Activated naive CD4-positive, alpha-beta T cell treated with anti-CD3 and anti-CD28 coated beads, Interleukin-2, amount 50 U/mL, for 16 hours (primary cell): ENCODE data around the gene ADAT3.
A peak's percentile ranks its signal among the peaks of the same experiment; 100 is the strongest.

Experiments
- DNase-seq: peaks from one replicate; pipeline ENCODE4 v3.0.0-alpha.2; 2020

ADAT3 gene

DNA sequence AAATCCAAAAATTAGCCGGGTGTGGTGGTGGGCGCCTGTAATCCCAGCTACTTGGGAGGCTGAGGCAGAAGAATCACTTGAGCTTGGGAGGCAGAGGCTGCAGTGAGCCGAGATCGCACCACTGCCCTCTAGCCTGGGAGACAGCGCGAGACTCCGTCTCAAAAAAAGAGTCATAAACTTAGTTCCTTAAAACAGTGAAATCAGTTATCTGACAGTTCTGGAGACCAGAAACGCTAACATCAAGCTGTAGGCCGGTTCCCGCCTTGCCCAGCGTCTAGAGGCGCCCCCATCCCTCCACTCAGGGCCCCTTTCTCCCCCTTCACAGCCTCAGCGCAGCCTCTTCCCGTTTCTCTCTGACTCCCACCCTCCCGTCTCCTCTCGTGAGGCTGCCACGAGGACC lies 11.9 kb downstream of the ADAT3 start:
- DNase-seq = no peak

DNA sequence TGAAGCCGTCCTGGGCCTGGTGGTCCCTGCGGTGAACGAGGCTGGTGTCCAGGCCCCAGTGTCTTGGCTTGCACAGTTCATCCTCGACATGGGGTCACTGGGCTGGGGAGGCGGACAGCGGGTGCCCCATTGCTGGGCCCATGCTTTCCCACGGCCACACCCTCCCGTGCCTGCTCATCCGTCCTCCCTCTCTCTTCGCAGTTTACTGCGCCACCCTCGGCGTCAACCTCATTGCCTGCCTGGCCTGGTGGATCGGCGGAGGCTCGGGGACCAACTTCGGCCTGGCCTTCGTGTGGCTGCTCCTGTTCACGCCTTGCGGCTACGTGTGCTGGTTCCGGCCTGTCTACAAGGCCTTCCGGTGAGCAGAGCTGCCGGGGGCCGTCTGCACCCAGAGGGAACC lies 12.7 kb downstream of the ADAT3 start:
- no peak for DNase-seq

DNA sequence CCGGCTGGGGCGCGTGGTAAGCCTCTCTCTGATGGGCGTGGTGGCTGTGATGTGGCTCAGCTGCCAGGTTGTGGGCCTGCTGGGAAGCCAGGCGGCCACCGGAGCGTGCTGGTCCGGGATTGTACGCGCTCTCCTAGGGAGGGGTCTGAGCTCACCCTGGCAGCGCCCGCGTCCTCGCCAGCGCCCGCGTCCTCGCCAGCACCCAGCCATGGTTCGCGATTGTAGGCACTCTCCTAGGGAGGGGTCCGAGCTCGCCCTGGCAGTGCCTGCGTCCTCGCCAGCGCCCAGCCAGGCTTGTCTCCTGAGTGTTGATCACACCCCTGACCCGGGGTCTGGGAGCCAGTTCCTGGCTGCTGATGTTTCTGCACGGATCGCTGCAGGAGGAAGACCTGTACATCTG lies 13.8 kb downstream of the ADAT3 start:
- DNase-seq = no peak

DNA sequence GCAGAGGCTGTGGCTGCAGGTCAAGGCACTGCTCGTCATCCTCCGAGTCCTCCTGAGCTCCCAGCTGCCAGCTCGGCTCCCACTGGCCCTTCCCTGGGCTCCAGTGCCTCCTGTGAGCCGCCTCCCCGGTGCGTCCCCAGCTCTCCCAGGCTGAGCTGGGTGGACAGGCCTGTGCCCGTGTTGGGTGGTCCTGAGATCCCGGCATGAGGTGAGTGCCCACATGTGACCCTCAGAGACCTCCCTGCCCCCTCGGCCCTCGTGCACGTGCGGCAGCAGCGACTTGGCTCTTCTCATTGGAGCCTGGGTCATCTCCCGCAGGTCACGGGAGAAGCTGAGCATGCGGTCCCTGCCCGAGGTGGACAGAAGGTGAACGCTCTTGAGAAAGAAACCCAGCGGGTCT lies 15.4 kb downstream of the ADAT3 start:
- no peak for DNase-seq

DNA sequence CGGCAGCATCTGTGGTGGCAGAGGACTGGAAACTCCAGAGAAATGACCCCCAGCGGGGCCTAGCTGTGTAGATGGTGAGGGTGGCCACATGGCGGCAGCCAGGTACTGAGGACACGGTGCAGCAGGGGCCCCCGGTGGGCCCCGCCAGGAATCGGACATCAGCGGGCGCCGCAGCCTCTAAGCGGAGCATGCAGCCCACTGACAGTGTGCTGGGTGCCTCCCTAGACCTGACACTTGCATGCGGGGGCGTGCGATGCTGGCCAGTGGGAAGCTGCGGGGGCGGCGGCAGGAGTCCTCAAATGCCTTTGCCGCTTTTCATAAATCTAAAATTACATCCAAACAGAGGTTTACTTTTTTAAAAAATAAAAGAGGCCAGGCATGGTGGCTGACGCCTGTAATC lies 16.1 kb downstream of the ADAT3 start:
- DNase-seq = no peak

DNA sequence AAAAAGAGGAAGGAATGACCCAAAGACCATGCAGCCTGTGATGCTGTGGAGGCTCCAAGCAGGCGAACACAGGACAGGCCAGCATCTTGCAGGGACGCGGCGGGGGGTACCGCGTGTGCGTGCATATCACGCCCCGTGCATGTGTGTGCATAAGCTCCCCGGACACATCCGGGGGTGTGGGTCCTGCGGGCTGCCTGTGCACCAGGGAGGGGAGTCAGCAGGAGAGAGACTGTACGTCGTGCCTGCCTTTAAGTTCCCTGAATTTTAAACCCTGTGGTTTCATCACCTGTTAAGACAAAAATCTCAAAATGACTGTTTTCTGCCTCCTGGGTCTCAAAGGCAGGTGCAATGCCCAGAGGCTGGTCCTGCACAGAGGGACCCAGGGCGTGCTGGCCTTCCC lies 16.6 kb downstream of the ADAT3 start:
- no peak for DNase-seq

DNA sequence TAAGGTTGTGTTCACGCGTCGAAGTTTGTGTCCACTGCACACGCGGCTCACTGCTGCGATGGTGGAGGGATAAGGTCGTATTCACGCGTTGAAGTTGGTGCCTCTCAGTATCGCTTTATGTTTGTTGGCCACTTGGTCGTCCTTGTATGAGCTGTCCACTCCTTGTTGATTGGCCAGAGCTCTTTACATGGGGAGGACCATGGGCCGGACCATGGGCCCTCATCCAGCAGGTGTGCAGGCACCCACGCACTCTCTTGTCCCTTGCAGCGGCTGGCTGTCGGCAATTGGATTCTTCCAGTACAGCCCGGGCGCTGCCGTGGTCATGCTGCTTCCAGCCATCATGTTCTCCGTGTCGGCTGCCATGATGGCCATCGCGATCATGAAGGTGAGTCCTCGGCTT lies 17.6 kb downstream of the ADAT3 start:
- no peak for DNase-seq

DNA sequence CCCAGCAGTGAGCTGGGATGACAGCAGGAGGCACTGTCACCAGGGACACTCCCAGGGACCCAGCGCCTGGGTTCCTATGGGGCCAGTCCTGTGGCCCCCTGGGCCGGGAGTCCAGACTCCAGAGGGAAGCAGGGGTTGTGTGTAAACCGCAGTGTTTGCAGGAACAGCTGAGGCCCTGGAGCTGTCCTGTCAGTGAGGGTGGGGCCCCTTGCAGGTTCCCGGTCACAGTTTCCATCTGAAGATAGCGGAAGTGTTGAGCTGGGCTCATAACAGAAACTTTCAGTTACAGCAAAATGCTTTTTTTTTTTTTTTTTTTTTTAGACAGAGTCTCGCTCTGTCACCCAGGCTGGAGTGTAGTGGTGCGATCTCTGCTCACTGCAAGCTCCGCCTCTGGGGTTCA lies 18.1 kb downstream of the ADAT3 start:
- peak; percentile 28 for DNase-seq

DNA sequence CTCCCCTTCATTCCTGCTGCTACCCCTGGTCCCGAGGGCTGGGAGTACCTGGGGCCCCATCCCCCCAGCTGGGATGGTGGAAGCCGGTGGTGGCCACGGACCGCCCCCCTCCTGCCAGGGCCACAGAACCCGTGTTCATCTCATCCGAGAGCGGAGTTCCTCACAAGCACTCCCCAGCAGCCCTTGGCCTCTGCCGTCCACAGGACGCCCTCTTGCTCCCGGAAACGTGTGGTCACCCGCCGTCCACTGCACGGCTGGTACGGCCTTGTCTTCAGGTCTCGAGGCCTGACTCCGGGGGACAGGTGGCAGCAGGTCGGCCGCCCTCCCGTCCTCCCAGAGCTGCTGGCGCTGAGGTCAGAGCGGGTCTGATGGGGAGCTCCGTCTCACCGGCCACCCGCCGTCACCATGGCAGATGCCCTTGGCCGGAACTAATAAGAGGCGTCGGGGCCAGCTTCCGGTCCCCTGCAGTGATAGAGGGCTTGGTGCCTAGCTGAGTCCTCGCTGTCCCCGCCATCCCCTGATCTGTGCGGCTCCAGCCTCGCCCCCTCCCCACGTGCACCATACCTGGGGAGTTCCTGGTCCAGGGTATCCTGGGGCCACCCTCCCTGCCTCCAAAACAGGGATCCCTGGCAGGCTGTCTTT lies 19.2 kb downstream of the ADAT3 start:
- no peak for DNase-seq

DNA sequence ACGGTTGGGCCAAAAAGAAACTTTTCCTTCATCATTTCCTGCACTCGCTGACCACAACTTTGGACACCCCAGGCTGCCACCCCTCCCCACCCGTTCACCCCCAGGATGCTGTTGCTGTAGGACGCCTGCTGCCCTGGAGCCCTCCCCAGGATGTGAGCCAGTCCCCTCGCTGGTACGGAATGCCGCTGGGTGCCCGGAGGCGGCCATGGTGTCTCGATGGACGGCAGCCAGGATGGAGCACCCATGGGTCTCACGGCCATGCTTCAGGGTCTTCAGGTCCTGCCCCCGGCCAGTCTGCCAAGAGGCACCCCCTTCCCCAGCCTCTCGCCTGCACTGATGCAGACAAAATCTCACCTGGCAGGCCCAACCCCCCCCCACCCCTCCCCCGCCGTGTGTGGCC lies 20.3 kb downstream of the ADAT3 start:
- no peak for DNase-seq

DNA sequence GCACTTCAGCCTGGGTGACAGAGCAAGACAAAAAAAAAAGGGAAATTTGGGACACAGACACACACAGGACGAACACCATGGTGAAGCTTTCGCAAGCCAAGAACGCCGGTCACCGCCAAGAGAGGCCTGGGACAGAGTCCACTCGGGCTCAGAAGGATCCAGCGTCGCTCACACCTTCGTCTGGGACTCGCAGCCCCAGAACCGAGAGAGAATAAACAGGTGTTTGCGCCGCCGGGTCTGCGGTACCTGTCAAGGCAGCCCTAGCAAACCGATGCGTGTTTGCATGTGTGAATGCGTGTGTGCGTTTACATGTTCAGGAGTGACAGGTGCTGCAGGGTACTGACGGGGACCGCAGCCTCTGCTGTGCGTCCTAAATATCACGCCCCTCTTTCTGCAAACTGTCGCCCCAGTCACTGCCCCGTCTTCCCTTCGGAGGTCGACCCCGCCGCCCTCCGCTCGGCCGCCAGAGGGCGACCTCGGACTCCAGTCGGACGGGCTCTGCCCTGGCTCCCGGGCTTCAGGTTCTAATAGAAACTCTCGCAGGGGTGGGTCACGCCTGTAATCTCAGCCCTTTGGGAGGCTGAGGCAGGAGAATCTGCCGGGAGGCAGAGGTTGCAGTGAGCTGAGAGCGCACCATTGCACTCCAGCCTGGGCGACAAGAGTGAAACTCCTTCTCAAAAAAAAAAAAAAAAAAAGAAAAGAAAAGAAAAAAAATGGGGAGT lies 24.0 kb downstream of the ADAT3 start:
- DNase-seq = peak; percentile 82

DNA sequence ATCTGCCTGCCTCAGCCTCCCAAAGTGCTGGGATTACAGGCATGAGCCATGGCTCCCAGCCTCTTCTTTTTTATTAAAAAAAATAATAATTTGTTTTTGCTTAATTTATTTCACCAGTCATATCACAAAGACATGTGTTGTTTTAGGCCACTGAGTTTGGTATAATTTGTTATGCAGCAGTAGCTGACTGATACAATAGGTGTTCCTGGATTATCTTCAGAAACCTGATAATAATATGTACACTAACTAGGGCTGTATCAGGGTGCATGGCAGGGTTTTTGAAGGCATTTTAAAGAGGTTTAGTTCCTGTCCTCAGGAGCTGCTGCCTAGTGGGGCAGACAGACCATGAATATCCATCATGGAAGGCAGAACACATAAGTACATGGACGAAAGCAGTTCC lies 26.2 kb downstream of the ADAT3 start:
- no peak for DNase-seq

DNA sequence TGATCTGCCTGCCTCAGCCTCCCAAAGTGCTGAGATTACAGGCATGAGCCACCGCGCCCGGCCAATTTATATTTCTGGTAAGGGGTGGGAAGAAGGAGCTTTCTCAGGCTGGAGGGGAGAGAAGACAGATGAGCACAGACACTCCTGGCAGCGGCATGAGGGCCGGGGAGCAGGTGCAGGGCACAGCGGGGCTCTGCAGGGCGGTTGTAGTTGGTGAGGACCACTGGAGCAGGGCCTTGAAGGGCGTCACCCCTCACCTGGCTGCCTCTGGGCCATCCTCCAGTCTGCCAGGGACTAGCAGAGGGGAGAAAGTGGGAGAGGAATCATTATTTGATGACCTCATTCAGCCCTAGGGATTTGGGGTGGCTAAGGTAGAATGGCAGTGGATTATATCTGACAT lies 27.2 kb downstream of the ADAT3 start:
- no peak for DNase-seq

DNA sequence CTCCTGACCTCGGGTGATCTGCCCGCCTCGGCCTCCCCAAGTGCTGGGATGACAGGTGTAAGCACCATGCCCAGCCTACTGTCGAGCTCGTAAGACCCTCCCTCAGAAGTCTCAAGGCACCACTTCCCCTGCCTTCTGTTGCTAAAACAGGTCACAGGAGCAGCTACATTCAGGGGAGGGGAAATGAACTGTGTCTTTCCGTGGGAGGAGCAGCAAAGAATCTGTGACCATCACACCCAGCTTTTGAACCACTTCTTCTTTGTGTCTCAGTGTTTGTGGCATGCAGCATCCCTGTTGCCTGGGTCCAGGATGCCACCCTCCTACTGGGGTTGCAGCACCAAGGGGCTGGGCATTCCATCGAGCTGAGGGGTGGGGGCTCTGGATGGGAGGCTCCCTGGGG lies 28.0 kb downstream of the ADAT3 start:
- no peak for DNase-seq

DNA sequence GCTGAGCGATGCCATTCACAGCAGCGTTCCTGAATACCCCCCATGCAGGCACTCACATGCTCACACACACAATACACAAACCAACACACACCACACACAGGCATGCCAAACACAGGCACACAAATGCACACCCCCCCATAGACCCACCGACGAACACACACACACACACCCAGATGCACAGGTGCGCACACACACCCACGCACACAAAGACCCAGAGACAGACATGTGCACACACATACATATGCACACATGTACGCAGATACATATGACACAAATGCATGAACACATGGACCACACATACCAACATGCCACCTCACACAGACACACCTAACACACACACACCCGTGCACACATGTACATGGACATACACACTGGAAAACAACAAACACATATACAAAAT lies 28.7 kb downstream of the ADAT3 start:
- DNase-seq = no peak

DNA sequence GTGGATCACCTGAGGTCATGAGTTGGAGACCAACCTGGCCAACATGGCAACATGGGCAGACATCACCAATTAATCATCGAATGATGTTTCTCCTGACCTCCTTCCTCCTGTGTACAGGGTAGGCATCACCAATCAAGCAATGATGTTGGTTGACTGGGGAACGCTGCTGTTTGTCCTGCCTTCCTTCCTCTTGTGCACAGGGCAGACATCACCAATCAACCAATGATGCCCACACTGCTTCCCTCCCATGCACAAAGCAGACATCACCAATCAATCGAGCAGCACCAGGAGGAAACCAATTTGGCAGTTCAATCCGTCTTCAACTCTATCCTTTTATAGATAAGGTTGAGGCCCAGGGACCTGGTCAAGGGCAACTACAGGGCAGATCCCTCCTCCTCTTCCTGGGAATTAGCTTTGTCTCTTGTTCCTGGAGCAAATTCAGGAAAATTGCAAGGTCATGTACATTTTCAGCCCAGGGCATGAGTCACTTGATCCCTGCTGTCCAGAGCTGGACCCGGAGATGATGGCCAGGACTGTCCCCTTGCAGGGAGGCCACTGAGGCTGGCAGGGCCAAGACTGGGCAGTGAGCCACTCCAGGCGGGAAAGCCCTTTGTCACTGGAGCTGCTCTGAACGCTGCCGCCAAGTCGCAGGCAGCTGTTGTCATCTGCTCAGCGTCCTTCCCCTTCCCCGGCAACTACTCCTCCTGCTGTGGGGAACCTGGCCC lies 30.4 kb downstream of the ADAT3 start:
- DNase-seq = no peak

DNA sequence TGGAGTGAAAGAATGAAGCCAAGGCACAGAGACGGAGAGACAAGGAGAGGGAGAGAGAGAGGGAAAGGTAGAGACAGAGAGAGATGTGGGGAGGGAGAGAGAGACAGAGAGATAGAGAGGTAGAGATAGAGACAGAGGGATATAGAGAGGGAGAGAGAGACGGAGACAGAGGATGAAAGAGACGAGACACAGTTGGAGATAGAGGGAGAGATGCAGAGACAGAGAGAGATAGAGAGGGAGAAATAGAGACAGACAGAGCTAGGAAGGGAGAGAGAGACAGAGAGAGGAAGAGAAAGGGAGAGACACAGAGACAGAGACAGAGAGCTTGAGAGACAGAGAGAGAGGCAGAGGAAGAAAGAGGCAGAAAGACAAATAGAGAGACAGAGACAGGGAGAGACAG lies 31.2 kb downstream of the ADAT3 start:
- DNase-seq = no peak

DNA sequence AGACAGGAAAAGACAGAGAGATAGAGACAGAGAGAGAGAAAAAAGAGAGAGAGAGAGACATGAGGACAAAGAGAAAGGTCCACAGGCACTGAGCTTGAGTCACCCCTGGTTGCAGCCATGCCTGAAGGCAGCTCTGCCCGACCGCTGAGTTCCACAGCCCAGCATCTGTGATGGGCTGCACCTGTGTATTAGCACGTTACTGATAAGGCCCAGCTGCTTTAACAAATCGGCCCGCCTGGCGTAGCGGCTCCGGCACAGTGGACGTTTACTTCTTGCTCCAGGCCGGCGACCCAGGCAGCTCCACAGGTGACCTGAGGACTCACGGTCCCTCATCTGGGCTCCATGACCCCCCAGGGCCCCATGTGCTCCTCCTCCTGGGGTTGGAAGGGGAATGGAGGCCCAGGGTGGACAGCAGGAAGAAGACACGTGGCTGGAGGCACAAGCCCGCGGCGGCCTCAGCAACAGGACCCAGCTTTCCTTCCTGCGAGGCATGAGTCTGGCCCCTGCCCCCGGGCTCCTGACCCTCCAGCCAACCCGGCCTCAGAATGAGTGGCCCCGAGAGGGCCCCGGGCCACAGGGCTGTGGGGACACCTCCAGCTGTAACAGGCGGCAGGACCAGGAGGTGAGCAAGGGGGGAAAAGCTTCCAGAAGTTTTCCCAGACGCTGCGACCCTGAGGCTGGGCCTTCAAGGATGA lies 31.9 kb downstream of the ADAT3 start:
- DNase-seq = no peak

DNA sequence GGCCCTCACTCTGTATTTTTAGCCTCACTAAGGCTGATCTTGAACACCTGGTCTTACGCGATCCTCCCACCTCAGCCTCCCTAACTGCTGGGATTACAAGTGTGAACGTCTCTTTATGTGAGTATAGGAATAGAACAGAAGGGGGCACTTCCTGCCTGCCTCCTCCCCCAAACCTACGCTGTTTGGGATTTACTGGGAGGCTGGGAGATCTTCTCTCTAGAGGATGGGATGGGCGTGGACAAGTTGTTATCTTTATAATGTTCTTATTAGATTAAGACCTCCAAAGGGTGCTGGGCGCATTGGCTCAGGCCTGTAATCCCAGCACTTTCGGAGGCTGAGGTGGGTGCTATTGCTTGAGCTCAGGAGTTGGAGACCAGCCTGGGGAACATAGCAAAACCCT lies 32.9 kb downstream of the ADAT3 start:
- DNase-seq = no peak

DNA sequence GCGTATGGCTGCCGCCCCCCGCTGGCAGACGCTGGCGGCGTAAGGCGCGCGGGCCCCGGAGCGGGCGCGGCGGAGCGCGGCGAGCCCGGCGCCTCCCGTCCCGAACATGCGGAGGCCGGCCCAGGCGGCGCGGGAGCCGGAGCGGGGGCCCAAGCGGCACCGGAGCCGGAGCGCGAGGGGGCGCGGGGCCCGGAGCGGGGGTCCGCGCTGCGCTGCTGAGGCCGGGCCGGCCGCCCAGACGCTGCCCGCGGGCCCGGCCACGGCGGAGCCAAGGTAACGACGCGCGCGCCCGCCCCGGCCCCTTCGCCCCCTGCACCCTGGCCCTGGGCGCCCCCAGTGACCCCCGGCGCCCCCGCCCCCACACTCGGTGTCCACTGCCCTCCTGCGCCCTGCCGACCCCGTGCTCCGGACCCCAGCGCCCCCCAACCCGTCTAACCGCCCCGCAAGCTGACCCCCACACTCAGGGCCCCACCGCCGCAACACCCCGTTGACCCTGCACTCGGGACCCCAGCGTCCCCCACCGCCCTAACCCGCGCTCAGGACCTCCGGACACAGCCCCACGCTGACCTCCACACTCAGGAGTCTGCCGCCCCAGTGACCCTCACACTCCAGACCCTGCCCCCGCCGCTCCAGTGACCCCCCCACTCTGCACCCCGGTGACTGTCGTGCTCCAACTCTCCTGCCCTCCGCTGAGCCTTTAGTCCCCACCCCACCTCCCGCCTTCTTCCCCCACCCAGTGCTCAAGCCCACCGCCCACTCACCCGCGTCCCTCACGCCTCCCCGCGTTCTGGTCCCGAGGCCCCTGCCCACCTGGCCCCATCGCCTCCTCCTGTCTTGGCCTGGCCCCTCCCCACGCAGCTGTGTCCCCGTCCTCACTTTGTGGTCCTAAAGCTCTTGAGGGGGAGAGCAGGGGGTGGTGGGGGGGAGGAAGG lies 36.2 kb downstream of the ADAT3 start, which contains the start of gene CSNK1G2:
TSS of gene CSNK1G2 (plus strand) at position 27 of the 932 bp plus-strand sequence. CDS start 28,601 bp downstream, outside the sequence.
- no peak for DNase-seq

DNA sequence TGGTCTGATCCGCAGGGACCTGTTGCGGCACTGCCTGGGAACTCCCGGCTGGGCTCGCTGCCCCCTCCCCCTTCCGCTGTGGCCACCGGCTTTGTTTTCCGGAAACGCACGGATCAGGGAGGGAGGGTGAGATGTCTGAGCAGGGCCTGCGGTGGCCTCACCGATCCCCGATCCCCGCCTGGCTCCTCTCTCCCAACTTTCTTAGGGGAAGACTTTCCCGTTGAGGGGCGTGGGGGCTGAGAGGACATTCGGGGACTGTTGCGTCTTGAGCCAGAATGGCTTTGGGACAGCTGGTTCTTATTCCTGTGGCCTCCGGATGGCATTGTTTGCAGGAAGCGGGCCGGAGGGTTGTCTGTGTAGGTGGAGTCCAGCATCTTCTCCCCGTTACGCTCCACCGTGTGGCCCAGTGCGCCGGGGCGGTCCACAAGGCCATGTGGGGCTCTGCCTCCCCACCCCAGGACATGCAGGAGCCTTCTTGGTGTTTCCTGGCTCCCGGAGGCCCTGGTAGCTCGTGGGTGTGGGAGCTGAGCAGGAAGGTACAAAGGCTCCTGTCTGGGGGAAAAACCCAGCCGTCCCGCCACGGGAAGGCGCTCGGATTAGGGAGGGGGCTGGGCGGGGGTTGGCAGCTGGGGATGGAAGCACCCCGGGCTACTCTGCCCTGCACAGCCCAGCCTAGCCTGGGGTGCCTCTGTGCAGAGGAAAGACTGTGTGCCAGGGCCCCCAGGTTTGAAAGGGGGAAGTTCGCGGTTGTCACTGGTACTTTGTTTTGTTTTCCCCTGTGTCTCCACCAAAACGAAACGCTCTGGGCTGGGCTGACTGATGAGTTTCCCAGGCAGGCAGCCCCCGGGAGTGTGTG lies 37.1 kb downstream of the ADAT3 start:
- peak; percentile 57 for DNase-seq
